K562 (cell line): ENCODE data around the gene ATM. TPM values are rescaled to one million over a fixed set of nuclear protein-coding genes. Genes with fewer than 3 reads are reported as not detected.

ENCODE experiments used
- ATAC-seq: fragments of 200-7000 bp; cut with Tn5 transposase; 3 replicates; pipeline ENCODE4 v1.9.1; 2020; ENCODE audit warnings: moderate library complexity
- BruUV-seq: library from RNA; stranded (reverse); fragments of 400-500 nt; replicated peaks from 2 replicates; lab custom pipeline; 2021; lab: Mats Ljungman, UMichigan
- CTCF ChIA-PET: fragments of 300-600 bp; formaldehyde crosslinking; extraction: SDS; loops from one replicate; lab custom pipeline; 2021; ENCODE audit warnings: low intra/inter-chr PET ratio; lab: Yijun Ruan, JAX
- POLR2A ChIA-PET: fragments of 300-600, 350-650 bp; sonication (Branson Sonifier 250); formaldehyde crosslinking; extraction: SDS; loops from one replicate; lab custom pipeline; 2021; ENCODE audit warnings: antibody characterized with exemption, inconsistent platforms; lab: Yijun Ruan, JAX
- DNase-seq, 4 experiments: peaks; one replicate each; pipeline versions ENCODE4 v3.0.0 to v3.0.0-alpha.2; 2011 to 2018; ENCODE audit warnings: low spot score in 3 of 4, mixed read lengths in 3 of 4; ENCODE audit errors: extremely low read depth in 1 of 4
- FAIRE-seq: peaks from 2 replicates; lab custom pipeline; 2011; peaks lifted over from hg19 to GRCh38; lab: Jason Lieb, UNC
- H2AFZ ChIP-seq: 2 replicates; pipeline ENCODE4 v1.6.0; 2011; ENCODE audit warnings: low read depth, low read length, control low read depth, inconsistent platforms
- H3K27ac ChIP-seq: fragments of 200-600 bp; 3 replicates; pipeline ENCODE4 v1.8.0; 2011; ENCODE audit warnings: low read depth, mild to moderate bottlenecking, control low read depth, inconsistent platforms, low read length, moderate library complexity, mixed read lengths; ENCODE audit errors: extremely low read depth
- H3K27me3 ChIP-seq, 2 experiments: fragments of 300-600 bp in 1 of 2; 2 replicates in 1 of 2; 3 replicates in 1 of 2; pipeline versions ENCODE4 v1.6.0 to v1.8.0; 2011; ENCODE audit warnings: inconsistent platforms in 2 of 2, low read length in 2 of 2, mild to moderate bottlenecking in 1 of 2, mixed read lengths in 1 of 2, moderate library complexity in 1 of 2; ENCODE audit not compliant: control insufficient read depth in 2 of 2, insufficient read depth in 2 of 2
- H3K36me3 ChIP-seq: fragments of 300-600 bp; 3 replicates; pipeline ENCODE4 v1.8.0; 2011; ENCODE audit warnings: mild to moderate bottlenecking, low read length, inconsistent platforms; ENCODE audit not compliant: control insufficient read depth, insufficient read depth
- H3K4me1 ChIP-seq, 2 experiments: fragments of 200-600 bp in 1 of 2; replicated peaks in 1 of 2; 2 replicates in 1 of 2; 3 replicates in 1 of 2; pipeline versions ENCODE4 v1.5.1 to v1.8.0; 2011; ENCODE audit warnings: inconsistent platforms in 2 of 2, low read length in 2 of 2, mild to moderate bottlenecking in 1 of 2, mixed read lengths in 1 of 2, moderate library complexity in 1 of 2; ENCODE audit not compliant: control insufficient read depth in 2 of 2, insufficient read depth in 2 of 2
- H3K4me2 ChIP-seq: 2 replicates; pipeline ENCODE4 v1.6.1; 2011; ENCODE audit warnings: low read length, control low read depth, inconsistent platforms, mixed read lengths; ENCODE audit not compliant: insufficient read depth
- H3K4me3 ChIP-seq: fragments of 200-600 bp; sonication (generic), shearing (Covaris generic); 2 replicates; pipeline ENCODE4 v1.5.1; 2016; ENCODE audit warnings: control low read depth, inconsistent platforms
- H3K79me2 ChIP-seq: fragments of 200-600 bp; 3 replicates; pipeline ENCODE4 v1.8.0; 2011; ENCODE audit warnings: low read length, inconsistent platforms; ENCODE audit not compliant: control insufficient read depth, insufficient read depth
- H3K9ac ChIP-seq, 2 experiments: 2 replicates each; pipeline versions ENCODE4 v1.6.0 to v1.6.1; 2011; ENCODE audit warnings: low read depth in 2 of 2, low read length in 2 of 2, control low read depth in 1 of 2, inconsistent platforms in 1 of 2, mild to moderate bottlenecking in 1 of 2, mixed read lengths in 1 of 2; ENCODE audit not compliant: insufficient read depth in 1 of 2
- H3K9me1 ChIP-seq: one replicate; pipeline ENCODE4 v1.6.0; 2011; ENCODE audit warnings: inconsistent platforms, mild to moderate bottlenecking, low read length, moderate library complexity; ENCODE audit not compliant: control insufficient read depth, insufficient read depth
- H3K9me3 ChIP-seq: replicated peaks from 2 replicates; pipeline ENCODE4 v1.5.1; 2011; ENCODE audit warnings: low read depth, low read length, inconsistent platforms; ENCODE audit not compliant: control insufficient read depth, insufficient read depth
- H4K20me1 ChIP-seq: replicated peaks from 2 replicates; pipeline ENCODE4 v1.6.1; 2011; ENCODE audit warnings: low read length, inconsistent platforms, mixed read lengths; ENCODE audit not compliant: control insufficient read depth, insufficient read depth
- HOMEZ ChIP-seq: fragments of 250-450 bp; sonication (Bioruptor Pico); IDR thresholded peaks from 2 replicates; pipeline ENCODE4 v1.4.0; 2020; ENCODE audit warnings: mild to moderate bottlenecking, moderate library complexity
- KDM2B ChIP-seq: fragments of 250-450 bp; sonication (Bioruptor Pico); IDR thresholded peaks from 2 replicates; pipeline ENCODE4 v1.8.0; 2021; ENCODE audit warnings: mild to moderate bottlenecking, moderate library complexity
- TAF1 ChIP-seq: IDR thresholded peaks from 2 replicates; pipeline ENCODE4 v1.6.1; 2011; ENCODE audit warnings: mild to moderate bottlenecking, low read length, moderate library complexity; ENCODE audit not compliant: insufficient read depth, control insufficient read depth, severe bottlenecking; ENCODE audit errors: extremely low read depth
- TEAD4 ChIP-seq, 2 experiments: sonication (generic) in 1 of 2; formaldehyde crosslinking in 1 of 2; IDR thresholded peaks; 2 replicates each; pipeline versions ENCODE4 v1.6.1 to v1.8.0; 2012 to 2022; ENCODE audit warnings: borderline replicate concordance in 1 of 2, inconsistent platforms in 1 of 2, low read length in 1 of 2, mild to moderate bottlenecking in 1 of 2, missing genetic modification reagents in 1 of 2
- ZNF586 ChIP-seq: fragments of 450-650 bp; formaldehyde crosslinking; conservative IDR thresholded peaks from 2 replicates; pipeline ENCODE4 v1.4.0; 2020; ENCODE audit warnings: mild to moderate bottlenecking, moderate library complexity
- WGBS: fragments of 100-300 bp; shearing (Covaris generic); methylation state at CpG from one replicate; pipeline ENCODE4 v1.1.6; 2016; ENCODE audit warnings: low coverage, mixed read lengths; ENCODE audit not compliant: insufficient coverage; ENCODE audit errors: missing lambda C conversion rate; 5-methylcytosine and 5-hydroxymethylcytosine counted together
- in situ Hi-C: fragments of 300-500 bp; cut with MboI; formaldehyde crosslinking; loops from 4 replicates; pipeline ENCODE4 v1.15.0; 2018; ENCODE audit warnings: inconsistent platforms, mixed read lengths
- intact Hi-C: fragments of 100-400 bp; cut with micrococcal nuclease; formaldehyde crosslinking; loops from 2 replicates; pipeline ENCODE4 v1.14.2; 2022
- polyA plus RNA-seq, 8 experiments: library from polyadenylated mRNA; depleted of rRNA in 4 of 8; stranded (reverse) in 5 of 8; unstranded in 3 of 8; fragments of >200 nt; fragmentation: Nextera tagmentation in 2 of 8; fragmentation: Illumina TruSeq in 1 of 8; extraction: Ambion mirVana in 2 of 8; extraction: Trizol in 1 of 8; gene quantifications; 2 replicates each; pipeline versions ENCODE4 v1.2.1 to v1.2.3, GENCODE V29; 2011 to 2014; ENCODE audit warnings: inconsistent platforms in 1 of 8, missing spikeins in 1 of 8
- total RNA-seq, 7 experiments: library from RNA; depleted of rRNA in 6 of 7; stranded (reverse); fragments of >200 nt in 6 of 7; fragmentation: Illumina TruSeq in 2 of 7; extraction: Trizol in 2 of 7; gene quantifications; 2 replicates each; pipeline versions ENCODE4 v1.2.1 to v1.2.3, GENCODE V29; 2011 to 2021; ENCODE audit warnings: low replicate concordance in 1 of 7
- TF ChIP-seq, protein P1 (sequence below): fragments of 450-650 bp; IDR thresholded peaks from 2 replicates; pipeline ENCODE4 v1.6.1; 2016; ENCODE audit warnings: low read depth
- TF ChIP-seq, protein P2 (sequence below): fragments of 250-450 bp; sonication (Bioruptor Pico); IDR thresholded peaks from 2 replicates; pipeline ENCODE4 v1.8.0; 2021; ENCODE audit warnings: borderline replicate concordance, mild to moderate bottlenecking, moderate library complexity; ENCODE audit not compliant: poor library complexity, severe bottlenecking

The ATM gene
- total and polyA plus RNA-seq, 9 of the 15 experiments (the other 6 are each of a cell fraction or from before 2014, with no cell fraction given) = 8.3 to 46.8 (median 26.2) TPM

- POLR2A ChIA-PET = interaction anchor here (1.9 kb wide), 1 partner anchor 11 kb away, joined by 5 read pairs; no protein-coding TSS in a partner anchor
- no peak for DNase-seq
- Histone ChIP-seq H3K9me3 (peaks cover 29% of the 10 kb centered on the region), H3K4me2 (no peak overlapping the region), H4K20me1 (no peaks in the 10 kb centered on the region; the same call in 1 of the 2 replicates), H3K27me3 (no peaks in the 10 kb centered on the region), H3K27ac (no peak overlapping the region), H3K79me2 (peaks cover 93% of the 10 kb centered on the region), H3K9me1 (peaks cover 3% of the 10 kb centered on the region), H3K36me3 (peaks cover 89% of the 10 kb centered on the region), H2AFZ (no peak overlapping the region), H3K4me1 (peaks cover 5 to 6% of the 10 kb centered on the region in 2 experiments; a peak in 3 of 5 replicates), H3K4me3 (no peak overlapping the region), H3K9ac (no peak overlapping the region)
- intact Hi-C loops (no loop called here), in situ Hi-C loops (no loop called here)
- FAIRE-seq = no peak
- ATAC-seq = no peak
- CTCF ChIA-PET = no interaction called here
- BruUV-seq = no TSS peak
- 94% methylated on average over 4 of the region's 6 CpGs for WGBS
- TF ChIP-seq TEAD4 (IDR thresholded peaks at IDR 0.05; ENCODE audit: low read length) (no peak), TEAD4 (CRISPR knock-in tag; IDR thresholded peaks at IDR 0.05; ENCODE audit: borderline replicate concordance) (0 out of 2 replicates have a peak, but pooled peaks have one; percentile 43), KDM2B (no peak), HOMEZ (no peak), ZNF586 (CRISPR knock-in tag) (no peak), TAF1 (no peak)
- TF ChIP-seq, protein P1, sequence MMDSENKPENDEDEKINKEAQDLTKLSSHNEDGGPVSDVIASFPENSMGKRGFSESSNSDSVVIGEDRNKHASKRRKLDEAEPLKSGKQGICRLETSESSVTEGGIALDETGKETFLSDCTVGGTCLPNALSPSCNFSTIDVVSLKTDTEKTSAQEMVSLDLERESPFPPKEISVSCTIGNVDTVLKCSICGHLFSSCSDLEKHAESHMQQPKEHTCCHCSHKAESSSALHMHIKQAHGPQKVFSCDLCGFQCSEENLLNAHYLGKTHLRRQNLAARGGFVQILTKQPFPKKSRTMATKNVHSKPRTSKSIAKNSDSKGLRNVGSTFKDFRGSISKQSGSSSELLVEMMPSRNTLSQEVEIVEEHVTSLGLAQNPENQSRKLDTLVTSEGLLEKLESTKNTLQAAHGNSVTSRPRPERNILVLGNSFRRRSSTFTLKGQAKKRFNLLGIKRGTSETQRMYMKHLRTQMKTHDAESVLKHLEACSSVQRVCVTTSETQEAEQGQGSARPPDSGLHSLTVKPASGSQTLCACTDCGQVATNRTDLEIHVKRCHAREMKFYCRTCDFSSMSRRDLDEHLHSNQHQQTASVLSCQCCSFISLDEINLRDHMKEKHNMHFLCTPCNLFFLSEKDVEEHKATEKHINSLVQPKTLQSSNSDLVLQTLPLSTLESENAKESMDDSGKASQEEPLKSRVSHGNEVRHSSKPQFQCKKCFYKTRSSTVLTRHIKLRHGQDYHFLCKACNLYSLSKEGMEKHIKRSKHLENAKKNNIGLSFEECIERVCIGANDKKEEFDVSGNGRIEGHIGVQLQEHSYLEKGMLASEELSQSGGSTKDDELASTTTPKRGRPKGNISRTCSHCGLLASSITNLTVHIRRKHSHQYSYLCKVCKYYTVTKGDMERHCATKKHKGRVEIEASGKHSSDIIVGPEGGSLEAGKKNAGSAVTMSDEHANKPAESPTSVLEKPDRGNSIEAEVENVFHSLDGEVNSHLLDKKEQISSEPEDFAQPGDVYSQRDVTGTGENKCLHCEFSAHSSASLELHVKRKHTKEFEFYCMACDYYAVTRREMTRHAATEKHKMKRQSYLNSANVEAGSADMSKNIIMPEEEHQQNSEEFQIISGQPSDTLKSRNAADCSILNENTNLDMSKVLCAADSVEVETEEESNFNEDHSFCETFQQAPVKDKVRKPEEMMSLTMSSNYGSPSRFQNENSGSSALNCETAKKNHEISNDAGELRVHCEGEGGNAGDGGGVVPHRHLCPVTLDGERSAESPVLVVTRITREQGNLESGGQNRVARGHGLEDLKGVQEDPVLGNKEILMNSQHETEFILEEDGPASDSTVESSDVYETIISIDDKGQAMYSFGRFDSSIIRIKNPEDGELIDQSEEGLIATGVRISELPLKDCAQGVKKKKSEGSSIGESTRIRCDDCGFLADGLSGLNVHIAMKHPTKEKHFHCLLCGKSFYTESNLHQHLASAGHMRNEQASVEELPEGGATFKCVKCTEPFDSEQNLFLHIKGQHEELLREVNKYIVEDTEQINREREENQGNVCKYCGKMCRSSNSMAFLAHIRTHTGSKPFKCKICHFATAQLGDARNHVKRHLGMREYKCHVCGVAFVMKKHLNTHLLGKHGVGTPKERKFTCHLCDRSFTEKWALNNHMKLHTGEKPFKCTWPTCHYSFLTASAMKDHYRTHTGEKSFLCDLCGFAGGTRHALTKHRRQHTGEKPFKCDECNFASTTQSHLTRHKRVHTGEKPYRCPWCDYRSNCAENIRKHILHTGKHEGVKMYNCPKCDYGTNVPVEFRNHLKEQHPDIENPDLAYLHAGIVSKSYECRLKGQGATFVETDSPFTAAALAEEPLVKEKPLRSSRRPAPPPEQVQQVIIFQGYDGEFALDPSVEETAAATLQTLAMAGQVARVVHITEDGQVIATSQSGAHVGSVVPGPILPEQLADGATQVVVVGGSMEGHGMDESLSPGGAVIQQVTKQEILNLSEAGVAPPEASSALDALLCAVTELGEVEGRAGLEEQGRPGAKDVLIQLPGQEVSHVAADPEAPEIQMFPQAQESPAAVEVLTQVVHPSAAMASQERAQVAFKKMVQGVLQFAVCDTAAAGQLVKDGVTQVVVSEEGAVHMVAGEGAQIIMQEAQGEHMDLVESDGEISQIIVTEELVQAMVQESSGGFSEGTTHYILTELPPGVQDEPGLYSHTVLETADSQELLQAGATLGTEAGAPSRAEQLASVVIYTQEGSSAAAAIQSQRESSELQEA = no peak
- TF ChIP-seq, protein P2, sequence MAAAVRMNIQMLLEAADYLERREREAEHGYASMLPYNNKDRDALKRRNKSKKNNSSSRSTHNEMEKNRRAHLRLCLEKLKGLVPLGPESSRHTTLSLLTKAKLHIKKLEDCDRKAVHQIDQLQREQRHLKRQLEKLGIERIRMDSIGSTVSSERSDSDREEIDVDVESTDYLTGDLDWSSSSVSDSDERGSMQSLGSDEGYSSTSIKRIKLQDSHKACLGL (CRISPR knock-in tag) = no peak
Observed at GRCh38 chr11:108207683-108208060, 15.2 kb upstream of the ATM start.
